Testis (tissue), 2 donors: Measurements from ENCODE around the gene FARP2.

Source experiments
- POLR2A ChIP-seq: fragments of 450-650 bp; IDR thresholded peaks from one replicate; pipeline ENCODE4 v1.6.1; 2017; ENCODE audit warnings: antibody characterized with exemption, mild to moderate bottlenecking, moderate library complexity
- TF ChIP-seq, protein P1 (sequence below), 3 experiments: fragments of 450-650 bp in 2 of 3; fragments of 200-600 bp in 1 of 3; sonication (generic) in 1 of 3; IDR thresholded peaks; one replicate each; pipeline ENCODE4 v1.5.1; 2016 to 2019; ENCODE audit warnings: antibody characterized with exemption in 3 of 3, mild to moderate bottlenecking in 2 of 3, moderate library complexity in 1 of 3

- TF ChIP-seq, protein P1, sequence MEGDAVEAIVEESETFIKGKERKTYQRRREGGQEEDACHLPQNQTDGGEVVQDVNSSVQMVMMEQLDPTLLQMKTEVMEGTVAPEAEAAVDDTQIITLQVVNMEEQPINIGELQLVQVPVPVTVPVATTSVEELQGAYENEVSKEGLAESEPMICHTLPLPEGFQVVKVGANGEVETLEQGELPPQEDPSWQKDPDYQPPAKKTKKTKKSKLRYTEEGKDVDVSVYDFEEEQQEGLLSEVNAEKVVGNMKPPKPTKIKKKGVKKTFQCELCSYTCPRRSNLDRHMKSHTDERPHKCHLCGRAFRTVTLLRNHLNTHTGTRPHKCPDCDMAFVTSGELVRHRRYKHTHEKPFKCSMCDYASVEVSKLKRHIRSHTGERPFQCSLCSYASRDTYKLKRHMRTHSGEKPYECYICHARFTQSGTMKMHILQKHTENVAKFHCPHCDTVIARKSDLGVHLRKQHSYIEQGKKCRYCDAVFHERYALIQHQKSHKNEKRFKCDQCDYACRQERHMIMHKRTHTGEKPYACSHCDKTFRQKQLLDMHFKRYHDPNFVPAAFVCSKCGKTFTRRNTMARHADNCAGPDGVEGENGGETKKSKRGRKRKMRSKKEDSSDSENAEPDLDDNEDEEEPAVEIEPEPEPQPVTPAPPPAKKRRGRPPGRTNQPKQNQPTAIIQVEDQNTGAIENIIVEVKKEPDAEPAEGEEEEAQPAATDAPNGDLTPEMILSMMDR (IDR thresholded peaks at IDR 0.05) = no peak
- TF ChIP-seq POLR2A = no peak
Measured at GRCh38 chr2:241490825-241491506, 134.9 kb downstream of the FARP2 start.
